H7 (cell line): ENCODE results near the gene ARL5A. TPM values are rescaled to one million over a fixed set of nuclear protein-coding genes. Genes with fewer than 3 reads are reported as not detected.

ENCODE experiments used
- DNase-seq: peaks from one replicate; pipeline ENCODE4 v3.0.0; 2012
- H3K27me3 ChIP-seq: 2 replicates; pipeline ENCODE4 v1.6.0; 2011; ENCODE audit warnings: mild to moderate bottlenecking, low read length; ENCODE audit not compliant: control insufficient read depth, insufficient read depth
- H3K36me3 ChIP-seq: replicated peaks from 2 replicates; pipeline ENCODE4 v1.5.1; 2011; ENCODE audit warnings: low read length; ENCODE audit not compliant: control insufficient read depth, insufficient read depth
- H3K4me3 ChIP-seq: 2 replicates; pipeline ENCODE4 v1.5.1; 2011; ENCODE audit warnings: low read depth, mild to moderate bottlenecking, control low read depth, low read length, moderate library complexity; ENCODE audit not compliant: insufficient read depth
- total RNA-seq: library from RNA; depleted of rRNA; stranded (reverse); fragments of >200 nt; shearing (Covaris generic); gene quantifications from 2 replicates; pipeline ENCODE4 v1.2.3, GENCODE V29; 2014

Gene ARL5A
- total RNA-seq, 1 experiment from 2014 or later: 66.4 TPM

DNA sequence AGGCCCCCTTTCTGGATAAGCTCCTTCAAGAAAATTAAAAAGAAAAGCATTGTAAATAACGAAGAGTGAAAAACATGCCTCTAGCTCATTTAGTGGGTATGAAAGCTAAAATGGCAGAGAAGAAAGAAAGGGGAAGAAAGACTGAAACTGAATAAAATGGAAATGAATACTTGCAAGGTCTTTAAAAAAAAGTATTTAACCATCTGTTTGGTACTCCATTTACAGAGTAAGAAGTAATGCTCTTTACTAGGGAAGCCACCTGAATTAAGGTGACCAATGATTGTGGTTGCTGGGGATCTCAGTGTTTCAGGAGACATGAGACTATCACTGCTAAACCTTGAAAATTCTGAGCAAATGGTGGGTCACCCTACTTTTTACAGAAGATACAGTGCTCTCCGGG lies 17.7 kb upstream of the ARL5A start:
- no peaks in the 10 kb centered on the region for H3K36me3 ChIP-seq
- no peak for DNase-seq

DNA sequence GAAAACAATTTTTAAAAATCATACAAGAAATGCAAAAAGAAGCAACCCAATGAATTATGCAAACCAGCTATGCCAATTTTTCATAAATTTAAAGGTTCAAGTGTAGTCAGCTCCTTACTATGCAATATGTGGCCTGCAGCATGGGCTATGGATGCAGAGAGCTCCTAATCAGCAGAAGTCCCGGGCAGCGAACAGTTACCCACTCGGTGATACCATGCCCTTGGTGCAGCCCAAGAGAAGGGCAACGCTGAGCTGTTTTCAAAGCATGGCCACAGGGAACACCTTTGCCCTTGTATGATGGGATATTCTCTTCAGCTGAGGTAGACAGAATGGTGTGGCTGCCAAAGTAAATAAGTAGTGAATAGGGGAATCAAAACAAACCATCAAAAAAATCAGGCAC lies 17.3 kb upstream of the ARL5A start:
- H3K27me3 ChIP-seq: no peaks in the 10 kb centered on the region
- no peak overlapping the region for H3K4me3 ChIP-seq
- H3K36me3 ChIP-seq: no peaks in the 10 kb centered on the region
- DNase-seq: no peak

More for the DNA sequence above, 17.7 kb upstream of the ARL5A start:
- Histone ChIP-seq H3K27me3 (no peaks in the 10 kb centered on the region), H3K4me3 (no peak overlapping the region)

DNA sequence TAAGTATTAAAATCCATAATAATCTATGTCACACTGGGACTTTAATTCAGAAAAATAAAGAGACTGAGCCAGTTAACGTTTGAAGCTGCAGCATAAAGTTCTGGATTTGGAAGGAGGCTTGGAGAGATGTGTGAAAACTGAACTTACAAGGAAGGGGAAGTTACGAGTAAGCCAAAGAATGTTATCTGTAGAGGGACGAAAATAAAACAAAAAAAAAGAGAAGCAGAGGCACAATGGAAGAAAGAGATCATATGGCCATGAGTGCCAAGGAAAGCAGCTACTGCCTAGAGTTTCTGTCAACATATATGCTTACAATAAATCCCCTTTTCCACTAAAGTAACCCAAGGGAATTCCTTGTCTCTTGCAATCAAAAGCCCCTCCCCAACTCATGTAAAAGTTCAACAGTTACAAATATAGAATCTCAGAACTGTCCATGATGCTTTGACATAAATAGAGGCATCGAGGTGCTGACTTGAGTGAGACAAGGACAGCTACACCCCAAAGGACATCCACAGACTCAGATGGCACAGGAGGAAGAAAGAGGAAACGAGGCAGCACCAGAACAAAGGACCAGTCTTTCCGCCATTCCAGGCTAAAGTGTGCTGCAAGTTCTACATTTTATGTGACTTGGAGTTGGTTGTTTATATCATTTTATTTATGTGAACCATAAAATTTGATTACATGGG lies 16.1 kb upstream of the ARL5A start:
- no peak for DNase-seq
- Histone ChIP-seq H3K27me3 (no peaks in the 10 kb centered on the region), H3K36me3 (no peaks in the 10 kb centered on the region), H3K4me3 (no peak overlapping the region)

DNA sequence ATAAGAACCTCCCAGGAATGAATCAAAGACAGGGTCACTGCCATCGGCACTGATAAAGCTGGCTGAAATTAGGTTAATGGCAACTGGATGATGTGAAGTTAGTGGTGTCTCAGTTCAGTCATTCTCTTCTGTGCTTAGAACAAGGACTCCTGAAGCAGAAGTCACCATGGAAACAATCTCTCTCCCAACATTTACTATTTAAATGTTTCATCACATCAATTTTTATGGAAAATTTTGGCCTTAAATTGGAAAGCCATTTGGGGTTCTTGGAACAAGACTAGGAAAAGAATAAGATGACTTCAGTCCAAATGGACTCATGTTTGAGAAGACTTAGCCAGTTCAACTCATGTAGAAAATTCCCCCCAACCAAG lies 15.5 kb upstream of the ARL5A start:
- Histone ChIP-seq H3K36me3 (no peaks in the 10 kb centered on the region), H3K4me3 (no peak overlapping the region), H3K27me3 (no peaks in the 10 kb centered on the region)
- DNase-seq: no peak

DNA sequence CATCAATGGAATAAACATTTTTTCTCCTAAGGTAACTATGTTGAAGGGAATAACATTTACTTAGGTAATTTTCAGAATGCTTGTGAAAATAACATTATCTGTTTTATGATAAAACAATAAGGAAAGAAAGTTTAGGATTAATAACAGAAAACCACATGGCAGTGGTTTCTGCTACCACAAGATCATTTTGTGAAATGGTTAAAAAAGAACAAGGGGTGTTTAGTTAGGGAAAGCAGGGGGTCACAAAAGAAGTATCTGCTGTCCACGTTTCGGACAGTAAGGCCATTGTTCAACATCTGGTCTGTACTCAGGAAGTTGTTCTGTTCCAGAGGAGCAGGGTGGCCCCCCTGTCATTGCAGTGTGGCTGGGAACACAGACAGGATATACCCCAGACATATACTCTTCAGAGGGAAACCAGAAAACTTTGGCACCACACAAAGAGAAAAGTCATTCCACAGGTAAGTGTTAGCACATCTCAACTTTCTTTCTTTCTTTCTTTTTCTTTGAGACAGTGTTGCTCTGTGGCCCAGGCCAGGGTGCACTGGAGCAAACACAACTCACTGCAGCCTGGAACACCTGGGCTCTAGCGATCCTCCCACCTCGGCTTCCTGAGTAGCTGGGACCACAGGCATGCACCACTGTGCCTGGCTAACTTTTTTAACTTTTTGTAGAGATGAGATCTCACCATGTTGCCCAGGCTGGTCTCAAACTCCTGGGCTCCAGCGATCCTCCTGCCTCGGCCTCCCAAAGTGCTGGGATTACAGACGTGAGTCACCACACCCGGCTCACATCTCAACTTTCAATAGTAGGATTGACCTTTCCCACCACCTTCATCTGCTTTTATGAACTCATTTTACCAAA lies 14.8 kb upstream of the ARL5A start:
- no peaks in the 10 kb centered on the region for H3K27me3 ChIP-seq
- DNase-seq: no peak
- H3K4me3 ChIP-seq: no peak overlapping the region
- no peaks in the 10 kb centered on the region for H3K36me3 ChIP-seq

DNA sequence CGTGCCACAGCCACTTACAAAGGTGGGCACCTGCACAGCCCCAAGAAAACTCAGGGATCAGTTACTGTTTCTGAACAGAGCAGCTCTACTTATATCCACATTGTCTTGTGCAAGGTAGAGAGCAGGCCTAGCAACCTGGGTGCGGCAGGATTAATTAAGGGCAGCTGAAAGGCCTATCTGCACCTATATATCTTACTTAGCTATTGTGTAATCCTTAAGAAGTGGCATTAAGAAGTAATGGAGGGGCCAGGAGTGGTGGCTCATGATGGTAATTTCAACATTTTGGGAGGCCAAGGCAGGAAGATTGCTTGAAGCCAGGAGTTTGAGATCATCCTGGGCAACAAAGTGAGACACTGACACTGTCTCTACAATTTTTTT lies 12.8 kb upstream of the ARL5A start:
- Histone ChIP-seq H3K27me3 (no peaks in the 10 kb centered on the region), H3K4me3 (no peak overlapping the region), H3K36me3 (no peaks in the 10 kb centered on the region)
- DNase-seq: no peak

DNA sequence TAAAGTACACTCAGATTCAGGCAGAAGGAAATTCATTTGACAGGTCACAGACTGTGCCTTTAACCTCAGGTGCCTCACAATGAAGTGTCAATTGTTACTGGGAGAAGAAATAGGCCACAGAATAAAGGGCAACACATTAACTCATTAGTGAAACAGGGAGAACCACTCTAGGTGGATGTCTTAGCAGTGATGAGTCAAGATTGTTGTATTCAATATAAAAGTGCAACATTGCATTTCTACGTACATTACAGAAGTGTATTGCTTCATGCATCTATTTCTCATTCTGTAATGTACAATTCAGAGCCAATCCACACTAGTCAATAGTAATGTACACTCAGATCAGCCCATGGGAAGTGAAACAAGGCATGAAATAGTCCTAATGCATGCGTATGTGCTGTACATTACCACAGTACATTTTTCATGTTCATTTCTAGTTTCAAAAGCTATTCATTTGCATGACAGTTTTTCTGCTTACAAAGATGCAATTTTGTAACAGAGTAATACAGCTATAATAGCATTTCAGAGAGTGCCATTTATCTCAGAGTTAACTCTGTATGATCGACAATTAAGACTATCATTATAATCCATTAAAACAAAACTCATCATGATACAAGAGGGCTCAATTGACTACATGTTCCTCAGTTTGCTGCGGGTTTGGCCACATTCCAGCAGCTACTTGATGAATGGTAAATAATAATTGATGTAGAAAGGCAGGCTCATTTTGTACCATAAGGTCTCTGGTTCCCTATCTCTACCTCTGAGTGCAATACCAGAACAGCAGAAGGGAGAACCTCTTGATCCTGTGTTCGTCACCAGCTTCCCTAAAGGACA lies 12.2 kb upstream of the ARL5A start:
- no peaks in the 10 kb centered on the region for H3K36me3 ChIP-seq
- no peak overlapping the region for H3K4me3 ChIP-seq
- DNase-seq: no peak
- H3K27me3 ChIP-seq: no peaks in the 10 kb centered on the region

DNA sequence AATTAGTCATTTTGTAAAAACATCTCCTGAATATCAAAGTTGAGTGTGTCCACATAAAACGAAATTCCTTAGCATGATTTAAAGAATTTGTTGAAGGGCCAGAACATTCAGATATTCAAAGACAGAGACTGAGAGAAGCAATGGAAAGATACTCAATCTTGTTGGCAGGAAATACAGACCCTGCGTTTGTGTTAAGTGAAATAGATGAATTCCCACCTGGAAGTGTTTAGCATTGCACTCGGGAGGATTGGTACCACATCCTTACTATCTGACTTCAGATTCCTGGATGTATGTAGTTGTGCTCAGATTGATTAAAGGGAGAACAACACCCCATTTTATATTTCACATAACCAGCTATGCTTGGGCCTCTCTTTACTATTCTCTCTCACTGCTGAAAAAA lies 9.7 kb upstream of the ARL5A start:
- Histone ChIP-seq H3K27me3 (no peaks in the 10 kb centered on the region), H3K36me3 (no peaks in the 10 kb centered on the region)
- DNase-seq: no peak

DNA sequence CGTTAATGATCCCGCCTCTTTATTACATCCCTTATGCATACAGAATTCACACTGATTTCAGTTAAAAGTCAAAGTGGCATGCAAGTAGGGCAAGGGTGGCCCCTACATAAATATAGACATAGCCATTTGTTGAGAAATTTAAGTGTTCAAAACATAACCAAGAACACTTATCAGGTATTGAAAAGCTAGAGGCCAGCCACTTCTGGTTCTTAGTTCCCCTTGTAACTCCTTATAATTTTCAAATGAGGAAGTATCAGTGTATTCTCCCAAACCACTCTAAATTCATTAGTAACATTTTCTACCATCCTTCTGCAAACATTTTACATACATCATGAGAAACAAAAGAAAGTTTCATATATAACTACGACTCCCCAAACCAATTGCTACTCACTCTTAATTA lies 5.8 kb upstream of the ARL5A start:
- no peak overlapping the region for H3K4me3 ChIP-seq
- H3K36me3 ChIP-seq: no peaks in the 10 kb centered on the region
- H3K27me3 ChIP-seq: no peaks in the 10 kb centered on the region
- no peak for DNase-seq

More for the DNA sequence above, 9.7 kb upstream of the ARL5A start:
- no peak overlapping the region for H3K4me3 ChIP-seq

DNA sequence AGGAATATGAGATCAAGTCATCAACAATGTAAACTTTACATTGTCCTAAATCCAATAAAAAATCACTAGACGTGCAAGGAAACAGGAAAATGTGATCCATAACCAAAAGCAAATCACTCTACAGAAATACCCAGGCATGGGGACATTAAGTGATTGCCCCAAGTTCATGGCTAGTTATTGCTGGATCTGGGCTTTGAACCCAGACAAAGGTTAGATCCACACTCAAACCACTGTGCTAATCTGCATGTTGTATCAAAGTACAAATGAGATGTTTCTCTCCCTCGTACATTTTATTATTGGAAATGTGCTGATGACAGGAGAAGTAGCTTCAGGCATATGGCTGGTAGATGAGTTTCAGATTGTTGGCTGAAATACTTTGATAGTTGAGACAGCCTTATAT lies 2.7 kb upstream of the ARL5A start:
- Histone ChIP-seq H3K36me3 (no peaks in the 10 kb centered on the region), H3K4me3 (no peak overlapping the region), H3K27me3 (no peaks in the 10 kb centered on the region)
- no peak for DNase-seq

DNA sequence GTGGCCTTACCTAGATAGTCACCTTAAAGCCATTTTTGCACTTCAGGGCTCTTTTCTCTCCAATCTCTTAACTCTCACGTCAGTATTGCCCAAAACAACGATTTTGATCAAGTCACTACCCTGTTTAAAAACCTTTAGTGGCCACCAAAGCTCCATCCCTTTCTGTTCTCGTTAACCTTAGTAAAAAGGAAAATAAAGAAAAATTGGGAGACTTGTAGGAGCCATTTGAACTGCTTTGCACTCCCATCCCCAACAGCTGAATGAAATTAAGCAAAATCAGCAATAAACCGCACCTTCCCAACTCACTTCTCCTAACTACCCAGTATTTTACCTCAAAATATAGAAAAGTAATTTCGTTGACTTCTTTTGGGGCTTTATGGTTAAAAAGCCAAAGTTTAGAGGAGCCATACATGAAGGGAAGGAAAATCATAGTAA lies 686 bp upstream of the ARL5A start:
- no peak for DNase-seq
- no peak overlapping the region; the same call in 1 of the 2 replicates for H3K4me3 ChIP-seq
- H3K36me3 ChIP-seq: no peaks in the 10 kb centered on the region
- H3K27me3 ChIP-seq: no peaks in the 10 kb centered on the region

DNA sequence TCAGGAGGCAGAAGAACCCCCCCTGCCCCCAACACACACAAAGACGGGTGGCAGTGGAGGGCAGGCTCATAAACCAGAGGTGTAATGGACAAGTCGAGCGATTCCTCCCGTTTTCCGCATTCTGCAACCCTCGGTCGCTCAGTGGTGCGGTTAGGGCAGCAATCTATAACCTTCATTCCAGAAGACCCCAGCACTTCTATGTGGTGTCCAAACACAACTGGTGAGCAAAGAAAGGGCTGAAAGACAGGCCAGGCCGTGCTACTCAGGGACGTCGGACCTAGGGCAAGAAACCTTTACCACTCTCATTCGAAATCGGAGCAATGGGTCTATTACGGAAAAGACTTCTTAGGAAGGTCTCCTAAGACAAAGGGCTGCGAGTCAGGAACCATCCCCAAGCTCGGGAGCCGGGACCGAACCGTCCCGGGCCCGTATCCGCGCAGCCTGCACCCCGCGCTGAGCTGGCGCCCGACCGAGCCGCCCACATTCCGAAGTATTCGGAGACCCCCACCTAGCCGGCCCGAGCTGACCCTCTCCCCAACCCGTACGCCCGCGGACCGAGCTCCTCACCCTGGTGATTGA lies 568 bp downstream of the ARL5A start:
- Histone ChIP-seq H3K36me3 (no peaks in the 10 kb centered on the region), H3K4me3 (peak overlapping the region; percentile 67), H3K27me3 (no peaks in the 10 kb centered on the region)
- DNase-seq: peak; percentile 25

DNA sequence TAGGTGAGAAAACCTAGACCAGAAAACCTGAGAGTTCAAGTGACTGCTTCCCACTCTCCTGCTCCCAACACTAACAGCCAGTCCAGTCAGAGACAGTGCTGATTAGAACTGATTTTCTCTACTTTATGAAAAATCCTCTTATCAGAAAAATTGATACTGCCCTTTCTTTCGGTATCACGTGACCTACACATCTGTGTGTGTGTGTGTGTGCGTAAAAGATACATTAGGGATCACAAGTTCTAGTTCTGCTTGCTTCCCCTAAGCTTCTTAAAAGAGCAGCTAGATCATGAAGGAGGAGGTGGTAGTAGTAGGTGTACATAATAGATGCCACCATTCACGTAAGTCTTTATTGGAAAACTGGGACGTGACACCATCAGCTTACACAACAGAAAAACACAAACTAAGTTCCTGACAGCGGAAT lies 1.5 kb downstream of the ARL5A start:
- Histone ChIP-seq H3K27me3 (no peaks in the 10 kb centered on the region), H3K36me3 (no peaks in the 10 kb centered on the region), H3K4me3 (peak overlapping the region; percentile 67; the same call in 1 of the 2 replicates)
- no peak for DNase-seq

DNA sequence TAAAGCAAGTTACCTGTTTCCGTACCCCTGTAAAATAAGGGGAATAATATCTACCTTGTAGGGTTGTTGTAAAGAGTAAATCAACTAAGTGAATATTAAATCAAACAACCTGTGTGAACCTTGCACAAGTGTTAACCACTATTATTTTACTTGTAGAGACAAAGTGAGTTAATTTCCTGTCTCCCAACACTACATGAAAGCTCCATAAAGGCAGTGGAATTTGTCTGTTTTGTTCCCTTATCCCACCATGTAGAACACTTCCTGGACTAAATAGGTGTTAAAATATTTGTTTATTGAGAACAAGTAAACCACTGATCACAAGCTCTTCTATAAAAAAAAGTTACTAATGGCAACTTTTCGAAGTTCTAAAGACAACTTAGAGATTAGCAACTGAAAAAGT lies 3.3 kb downstream of the ARL5A start:
- no peak overlapping the region for H3K4me3 ChIP-seq
- H3K27me3 ChIP-seq: no peaks in the 10 kb centered on the region

More for the DNA sequence above, 3.3 kb downstream of the ARL5A start:
- no peak for DNase-seq
- no peaks in the 10 kb centered on the region for H3K36me3 ChIP-seq
